Neural progenitor cell (in vitro differentiated cells): ENCODE data around the gene MICA.

Source experiments
- CTCF ChIP-seq: fragments of 200-600 bp; sonication (generic); IDR thresholded peaks from 2 replicates; pipeline ENCODE4 v1.5.1; 2017; ENCODE audit warnings: antibody characterized with exemption, mild to moderate bottlenecking
- EZH2 ChIP-seq: fragments of 200-600 bp; sonication (generic); IDR thresholded peaks from 2 replicates; pipeline ENCODE4 v1.6.1; 2017; ENCODE audit warnings: antibody characterized with exemption, mild to moderate bottlenecking, moderate library complexity
- EZH2phosphoT487 ChIP-seq: fragments of 200-600 bp; sonication (generic); IDR thresholded peaks from 2 replicates; pipeline ENCODE4 v1.6.1; 2017; ENCODE audit warnings: antibody characterized with exemption

- no peak for TF ChIP-seq CTCF
- no peak for TF ChIP-seq EZH2
- TF ChIP-seq EZH2phosphoT487: no peak
Observed at GRCh38 chr6:31438677-31439076, 35.3 kb downstream of the MICA start.
